ENCODE results near the gene NUTF2.

NUTF2 gene

DNA sequence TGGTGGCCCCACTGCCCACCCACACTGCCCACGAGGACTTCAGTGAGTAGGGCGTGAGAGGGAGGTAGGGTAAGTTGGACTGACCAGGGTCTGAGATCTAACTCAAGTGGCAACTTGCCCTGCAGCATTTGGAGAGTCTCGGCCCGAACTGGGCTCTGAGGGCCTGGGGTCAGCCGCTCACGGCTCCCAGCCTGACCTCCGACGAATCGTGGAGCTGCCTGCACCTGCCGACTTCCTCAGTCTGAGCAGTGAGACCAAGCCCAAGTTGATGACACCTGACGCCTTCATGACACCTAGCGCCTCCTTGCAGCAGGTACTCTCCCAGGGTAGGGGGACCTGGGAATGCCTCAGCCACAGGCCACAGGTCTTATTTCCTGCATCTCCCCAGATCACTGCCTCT, 32.7 kb downstream of the NUTF2 start:
- Histone ChIP-seq H4K8ac (ENCODE audit: low read depth, low read length) (no peak overlapping the region), H3K36me3 (ENCODE audit: control insufficient read depth, insufficient read depth, low read length) (peaks cover 29% of the 10 kb centered on the region), H3K4me1 (ENCODE audit: control insufficient read depth, low read depth, low read length) (no peaks in the 10 kb centered on the region), H3K79me2 (ENCODE audit: control insufficient read depth, insufficient read depth, low read length) (peaks cover 9% of the 10 kb centered on the region), H2AK5ac (ENCODE audit: low read length) (no peak overlapping the region), H3K4me2 (ENCODE audit: low read length) (no peak overlapping the region), H2BK5ac (ENCODE audit: low read length) (no peak overlapping the region), H3K27me3 (ENCODE audit: insufficient read depth, low read length, poor library complexity) (no peaks in the 10 kb centered on the region), H3K4me3 (ENCODE audit: low read length) (no peak overlapping the region), H3K9ac (ENCODE audit: low read length) (no peak overlapping the region), H3K18ac (ENCODE audit: low read length) (no peak overlapping the region), H2BK120ac (ENCODE audit: low read depth, low read length) (no peak overlapping the region), H2BK15ac (replicated peaks; ENCODE audit: low read depth) (no peak overlapping the region), H3K79me1 (ENCODE audit: low read length) (peaks cover 7% of the 10 kb centered on the region), H3K23ac (ENCODE audit: low read length) (no peak overlapping the region), H3K27ac (ENCODE audit: low read depth, low read length) (no peak overlapping the region), H3K4ac (ENCODE audit: low read depth, low read length) (no peak overlapping the region), H3K56ac (ENCODE audit: low read length) (no peak overlapping the region), H4K5ac (ENCODE audit: low read length) (no peak overlapping the region)
- no peak for DNase-seq
- no CpG with 5 or more reads among the region's 12 CpGs for WGBS (ENCODE audit: extremely low coverage, insufficient coverage, low lambda C conversion rate)

DNA sequence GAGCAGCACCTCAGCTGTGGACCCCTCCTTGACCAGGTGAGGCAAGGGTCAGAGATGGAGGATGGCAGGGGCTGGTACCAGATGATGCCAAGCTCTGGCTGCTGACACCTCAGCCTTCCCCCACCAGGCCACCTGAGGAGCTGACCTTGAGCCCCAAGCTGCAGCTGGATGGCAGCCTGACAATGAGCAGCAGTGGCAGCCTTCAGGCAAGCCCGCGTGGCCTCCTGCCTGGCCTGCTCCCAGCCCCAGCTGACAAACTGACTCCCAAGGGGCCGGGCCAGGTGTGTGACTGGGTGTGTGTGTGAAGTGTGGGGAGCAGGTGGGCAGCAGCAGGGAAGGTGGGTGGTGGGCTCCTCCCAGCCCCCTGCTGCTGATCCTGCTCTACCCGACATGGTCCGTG, 33.2 kb downstream of the NUTF2 start:
- H2BK120ac ChIP-seq (ENCODE audit: low read depth, low read length), result no peak overlapping the region
- H3K36me3 ChIP-seq (ENCODE audit: control insufficient read depth, insufficient read depth, low read length), result peaks cover 29% of the 10 kb centered on the region
- no CpG with 5 or more reads among the region's 5 CpGs for WGBS (ENCODE audit: extremely low coverage, insufficient coverage, low lambda C conversion rate)

DNA sequence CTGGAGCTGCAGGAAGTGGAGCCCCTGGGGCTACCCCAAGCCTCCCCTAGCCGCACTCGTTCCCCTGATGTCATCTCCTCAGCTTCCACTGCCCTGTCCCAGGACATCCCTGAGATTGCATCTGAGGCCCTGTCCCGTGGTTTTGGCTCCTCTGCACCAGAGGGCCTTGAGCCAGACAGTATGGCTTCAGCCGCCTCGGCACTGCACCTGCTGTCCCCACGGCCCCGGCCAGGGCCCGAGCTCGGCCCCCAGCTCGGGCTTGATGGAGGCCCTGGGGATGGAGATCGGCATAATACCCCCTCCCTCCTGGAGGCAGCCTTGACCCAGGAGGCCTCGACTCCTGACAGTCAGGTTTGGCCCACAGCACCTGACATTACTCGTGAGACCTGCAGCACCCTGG, 33.9 kb downstream of the NUTF2 start:
- Histone ChIP-seq H2BK15ac (replicated peaks; ENCODE audit: low read depth) (no peak overlapping the region), H3K4me2 (ENCODE audit: low read length) (no peak overlapping the region), H3K4me3 (ENCODE audit: low read length) (no peak overlapping the region), H3K36me3 (ENCODE audit: control insufficient read depth, insufficient read depth, low read length) (peaks cover 29% of the 10 kb centered on the region), H3K4me1 (ENCODE audit: control insufficient read depth, low read depth, low read length) (no peaks in the 10 kb centered on the region), H3K79me2 (ENCODE audit: control insufficient read depth, insufficient read depth, low read length) (peaks cover 2% of the 10 kb centered on the region), H3K23ac (ENCODE audit: low read length) (no peak overlapping the region), H3K56ac (ENCODE audit: low read length) (no peak overlapping the region), H3K27me3 (ENCODE audit: insufficient read depth, low read length, poor library complexity) (no peaks in the 10 kb centered on the region), H2BK120ac (ENCODE audit: low read depth, low read length) (no peak overlapping the region), H2AK5ac (ENCODE audit: low read length) (no peak overlapping the region), H4K8ac (ENCODE audit: low read depth, low read length) (no peak overlapping the region), H2BK5ac (ENCODE audit: low read length) (no peak overlapping the region), H3K18ac (ENCODE audit: low read length) (no peak overlapping the region), H3K79me1 (ENCODE audit: low read length) (peaks cover under 1% of the 10 kb centered on the region), H3K4ac (ENCODE audit: low read depth, low read length) (no peak overlapping the region), H3K9ac (ENCODE audit: low read length) (no peak overlapping the region), H3K27ac (ENCODE audit: low read depth, low read length) (no peak overlapping the region), H4K5ac (ENCODE audit: low read length) (no peak overlapping the region)
- no CpG with 5 or more reads among the region's 13 CpGs for WGBS (ENCODE audit: extremely low coverage, insufficient coverage, low lambda C conversion rate)
- DNase-seq, result no peak

More for the DNA sequence above, 33.2 kb downstream of the NUTF2 start:
- no peak for DNase-seq
- no peak overlapping the region for H3K4ac ChIP-seq (ENCODE audit: low read depth, low read length)
- H3K27ac ChIP-seq (ENCODE audit: low read depth, low read length), result no peak overlapping the region
- H2BK15ac ChIP-seq (replicated peaks; ENCODE audit: low read depth), result no peak overlapping the region
- peaks cover 5% of the 10 kb centered on the region for H3K79me1 ChIP-seq (ENCODE audit: low read length)
- H3K23ac ChIP-seq (ENCODE audit: low read length), result no peak overlapping the region
- no peak overlapping the region for H3K4me3 ChIP-seq (ENCODE audit: low read length)
- no peaks in the 10 kb centered on the region for H3K27me3 ChIP-seq (ENCODE audit: insufficient read depth, low read length, poor library complexity)
- H4K5ac ChIP-seq (ENCODE audit: low read length), result no peak overlapping the region
- no peak overlapping the region for H2AK5ac ChIP-seq (ENCODE audit: low read length)
- H3K4me1 ChIP-seq (ENCODE audit: control insufficient read depth, low read depth, low read length), result no peaks in the 10 kb centered on the region
- H3K79me2 ChIP-seq (ENCODE audit: control insufficient read depth, insufficient read depth, low read length), result peaks cover 6% of the 10 kb centered on the region
- no peak overlapping the region for H2BK5ac ChIP-seq (ENCODE audit: low read length)
- H3K56ac ChIP-seq (ENCODE audit: low read length), result no peak overlapping the region
- no peak overlapping the region for H3K4me2 ChIP-seq (ENCODE audit: low read length)
- H3K9ac ChIP-seq (ENCODE audit: low read length), result no peak overlapping the region
- H3K18ac ChIP-seq (ENCODE audit: low read length), result no peak overlapping the region
- H4K8ac ChIP-seq (ENCODE audit: low read depth, low read length), result no peak overlapping the region

DNA sequence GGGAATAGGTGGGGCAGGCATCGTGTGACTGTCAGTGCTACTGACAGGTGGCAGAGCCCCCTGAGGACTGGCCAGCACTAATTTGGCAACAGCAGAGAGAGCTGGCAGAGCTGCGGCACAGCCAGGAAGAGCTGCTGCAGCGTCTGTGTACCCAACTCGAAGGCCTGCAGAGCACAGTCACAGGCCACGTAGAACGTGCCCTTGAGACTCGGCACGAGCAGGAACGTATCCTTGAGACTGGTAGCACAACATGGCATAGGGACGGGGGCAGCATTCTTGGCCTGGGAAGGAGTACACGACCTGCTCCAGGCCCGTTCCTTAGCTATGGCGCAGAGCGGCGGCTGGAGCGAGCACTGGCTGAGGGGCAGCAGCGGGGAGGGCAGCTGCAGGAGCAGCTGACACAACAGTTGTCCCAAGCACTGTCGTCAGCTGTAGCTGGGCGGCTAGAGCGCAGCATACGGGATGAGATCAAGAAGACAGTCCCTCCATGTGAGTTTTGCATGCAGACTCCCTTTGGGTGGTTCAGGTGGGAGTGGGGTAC, 35.0 kb downstream of the NUTF2 start:
- Histone ChIP-seq H3K4ac (ENCODE audit: low read depth, low read length) (no peak overlapping the region), H3K36me3 (ENCODE audit: control insufficient read depth, insufficient read depth, low read length) (peaks cover 27% of the 10 kb centered on the region), H2AK5ac (ENCODE audit: low read length) (no peak overlapping the region), H3K4me2 (ENCODE audit: low read length) (no peak overlapping the region), H4K8ac (ENCODE audit: low read depth, low read length) (no peak overlapping the region), H2BK15ac (replicated peaks; ENCODE audit: low read depth) (no peak overlapping the region), H4K5ac (ENCODE audit: low read length) (no peak overlapping the region), H3K27ac (ENCODE audit: low read depth, low read length) (no peak overlapping the region), H3K4me3 (ENCODE audit: low read length) (no peak overlapping the region), H3K4me1 (ENCODE audit: control insufficient read depth, low read depth, low read length) (peaks cover 2% of the 10 kb centered on the region), H3K79me1 (ENCODE audit: low read length) (no peaks in the 10 kb centered on the region), H3K9ac (ENCODE audit: low read length) (no peak overlapping the region), H3K27me3 (ENCODE audit: insufficient read depth, low read length, poor library complexity) (no peaks in the 10 kb centered on the region), H3K18ac (ENCODE audit: low read length) (no peak overlapping the region), H3K79me2 (ENCODE audit: control insufficient read depth, insufficient read depth, low read length) (no peaks in the 10 kb centered on the region), H3K23ac (ENCODE audit: low read length) (no peak overlapping the region), H2BK120ac (ENCODE audit: low read depth, low read length) (no peak overlapping the region), H3K56ac (ENCODE audit: low read length) (no peak overlapping the region), H2BK5ac (ENCODE audit: low read length) (no peak overlapping the region)
- no CpG with 5 or more reads among the region's 21 CpGs for WGBS (ENCODE audit: extremely low coverage, insufficient coverage, low lambda C conversion rate)
- DNase-seq, result no peak

DNA sequence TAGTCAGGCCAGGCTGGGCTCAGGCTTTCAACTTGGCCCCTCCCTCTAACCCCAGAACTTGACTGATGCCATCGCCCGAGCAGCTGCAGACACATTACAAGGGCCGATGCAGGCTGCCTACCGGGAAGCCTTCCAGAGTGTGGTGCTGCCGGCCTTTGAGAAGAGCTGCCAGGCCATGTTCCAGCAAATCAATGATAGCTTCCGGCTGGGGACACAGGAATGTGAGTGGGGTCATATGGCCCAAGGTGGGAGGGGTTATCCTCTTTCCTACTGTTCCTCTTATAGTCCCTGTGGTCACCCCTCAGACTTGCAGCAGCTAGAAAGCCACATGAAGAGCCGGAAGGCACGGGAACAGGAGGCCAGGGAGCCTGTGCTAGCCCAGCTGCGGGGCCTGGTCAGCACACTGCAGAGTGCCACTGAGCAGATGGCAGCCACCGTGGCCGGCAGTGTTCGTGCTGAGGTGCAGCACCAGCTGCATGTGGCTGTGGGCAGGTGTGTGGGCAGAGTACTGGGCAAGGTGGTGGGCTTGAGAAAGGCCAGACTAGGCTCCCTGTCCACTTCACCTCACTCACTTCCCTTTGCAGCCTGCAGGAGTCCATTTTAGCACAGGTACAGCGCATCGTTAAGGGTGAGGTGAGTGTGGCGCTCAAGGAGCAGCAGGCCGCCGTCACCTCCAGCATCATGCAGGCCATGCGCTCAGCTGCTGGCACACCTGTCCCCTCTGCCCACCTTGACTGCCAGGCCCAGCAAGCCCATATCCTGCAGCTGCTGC, 35.8 kb downstream of the NUTF2 start:
- Histone ChIP-seq H2BK5ac (ENCODE audit: low read length) (no peak overlapping the region), H3K18ac (ENCODE audit: low read length) (no peak overlapping the region), H3K4me2 (ENCODE audit: low read length) (no peak overlapping the region), H3K4ac (ENCODE audit: low read depth, low read length) (no peak overlapping the region), H2AK5ac (ENCODE audit: low read length) (no peak overlapping the region), H4K8ac (ENCODE audit: low read depth, low read length) (no peak overlapping the region), H3K79me1 (ENCODE audit: low read length) (no peaks in the 10 kb centered on the region), H2BK120ac (ENCODE audit: low read depth, low read length) (no peak overlapping the region), H3K4me3 (ENCODE audit: low read length) (no peak overlapping the region), H2BK15ac (replicated peaks; ENCODE audit: low read depth) (no peak overlapping the region), H3K79me2 (ENCODE audit: control insufficient read depth, insufficient read depth, low read length) (no peaks in the 10 kb centered on the region), H3K4me1 (ENCODE audit: control insufficient read depth, low read depth, low read length) (peaks cover 3% of the 10 kb centered on the region), H3K27ac (ENCODE audit: low read depth, low read length) (no peak overlapping the region), H3K23ac (ENCODE audit: low read length) (no peak overlapping the region), H3K27me3 (ENCODE audit: insufficient read depth, low read length, poor library complexity) (no peaks in the 10 kb centered on the region), H4K5ac (ENCODE audit: low read length) (no peak overlapping the region), H3K56ac (ENCODE audit: low read length) (no peak overlapping the region), H3K9ac (ENCODE audit: low read length) (no peak overlapping the region), H3K36me3 (ENCODE audit: control insufficient read depth, insufficient read depth, low read length) (peaks cover 23% of the 10 kb centered on the region)
- no peak for DNase-seq
- no CpG with 5 or more reads among the region's 18 CpGs for WGBS (ENCODE audit: extremely low coverage, insufficient coverage, low lambda C conversion rate)
